ENCODE data around the gene PSMA7. TPM values are rescaled to one million over a fixed set of nuclear protein-coding genes. Genes with fewer than 3 reads are reported as not detected.

PSMA7 gene
- total RNA-seq, 1 donor from 2014 or later: 301 TPM

DNA sequence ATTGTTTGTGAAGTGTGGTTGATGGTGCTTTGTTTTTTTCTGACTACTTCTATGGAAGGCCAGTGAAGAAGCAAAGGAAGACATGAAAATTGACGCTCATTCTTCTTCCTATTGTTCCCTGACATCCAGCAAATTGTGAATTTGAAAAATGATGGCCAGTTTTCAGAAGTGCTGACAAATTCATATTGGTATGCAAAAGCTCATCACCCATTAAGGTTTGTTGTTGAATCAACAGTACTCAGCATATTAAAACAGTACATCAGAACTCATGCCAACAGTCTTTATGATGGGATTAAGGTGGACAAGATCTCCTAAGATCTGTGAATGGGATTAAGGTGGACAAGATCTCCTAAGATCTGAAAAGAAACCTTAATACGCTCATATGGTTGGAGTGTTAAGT is 38.6 kb upstream of the PSMA7 start:
- Histone ChIP-seq H3K27ac (peak overlapping the region; percentile 87 to 97), H3K36me3 (no peaks in the 10 kb centered on the region), H3K4me1 (peaks cover 3 to 15% of the 10 kb centered on the region in 2 donors), H3K9me3 (no peaks in the 10 kb centered on the region), H3K27me3 (no peaks in the 10 kb centered on the region), H3K4me3 (peak overlapping the region; percentile 84 to 88)
- intact Hi-C loops (cut with DNase I): loop anchor here (1.0 to 10.0 kb wide), 6 partner anchors 39 to 225 kb away; partner anchors contain the start of genes CABLES2, LSM14B, OSBPL2 and PSMA7
- DNase-seq (ENCODE audit: low spot score in 2 of 2): no peak
- TF ChIP-seq, protein P1, sequence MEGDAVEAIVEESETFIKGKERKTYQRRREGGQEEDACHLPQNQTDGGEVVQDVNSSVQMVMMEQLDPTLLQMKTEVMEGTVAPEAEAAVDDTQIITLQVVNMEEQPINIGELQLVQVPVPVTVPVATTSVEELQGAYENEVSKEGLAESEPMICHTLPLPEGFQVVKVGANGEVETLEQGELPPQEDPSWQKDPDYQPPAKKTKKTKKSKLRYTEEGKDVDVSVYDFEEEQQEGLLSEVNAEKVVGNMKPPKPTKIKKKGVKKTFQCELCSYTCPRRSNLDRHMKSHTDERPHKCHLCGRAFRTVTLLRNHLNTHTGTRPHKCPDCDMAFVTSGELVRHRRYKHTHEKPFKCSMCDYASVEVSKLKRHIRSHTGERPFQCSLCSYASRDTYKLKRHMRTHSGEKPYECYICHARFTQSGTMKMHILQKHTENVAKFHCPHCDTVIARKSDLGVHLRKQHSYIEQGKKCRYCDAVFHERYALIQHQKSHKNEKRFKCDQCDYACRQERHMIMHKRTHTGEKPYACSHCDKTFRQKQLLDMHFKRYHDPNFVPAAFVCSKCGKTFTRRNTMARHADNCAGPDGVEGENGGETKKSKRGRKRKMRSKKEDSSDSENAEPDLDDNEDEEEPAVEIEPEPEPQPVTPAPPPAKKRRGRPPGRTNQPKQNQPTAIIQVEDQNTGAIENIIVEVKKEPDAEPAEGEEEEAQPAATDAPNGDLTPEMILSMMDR (IDR thresholded peaks at IDR 0.05): no peak

DNA sequence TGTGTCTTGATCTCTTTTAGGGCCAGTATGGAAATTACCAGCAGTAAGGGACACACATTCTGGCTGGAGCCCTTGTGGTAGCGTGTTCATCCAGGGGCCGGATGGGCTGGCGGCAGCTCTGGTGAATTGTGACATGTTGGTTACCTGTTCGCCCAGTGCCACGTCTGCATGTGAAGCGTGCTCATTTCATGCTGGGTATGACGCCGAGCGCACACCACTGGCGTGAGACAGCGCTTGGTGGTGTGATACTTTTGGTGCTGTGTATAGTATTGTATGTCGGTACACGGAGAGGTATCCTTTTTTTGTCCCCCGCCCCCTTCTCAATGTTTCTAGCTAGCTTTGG is 35.9 kb upstream of the PSMA7 start:
- Histone ChIP-seq H3K4me1 (peaks cover 3 to 12% of the 10 kb centered on the region in 2 donors), H3K27me3 (no peaks in the 10 kb centered on the region), H3K4me3 (no peak overlapping the region), H3K9me3 (no peaks in the 10 kb centered on the region), H3K27ac (peak overlapping the region; percentile 27 to 54), H3K36me3 (peaks cover 12 to 21% of the 10 kb centered on the region in 2 donors)
- intact Hi-C loops (cut with DNase I): no loop called here
- TF ChIP-seq, protein P1 (IDR thresholded peaks at IDR 0.05): no peak
- no peak for DNase-seq (ENCODE audit: low spot score in 2 of 2)

DNA sequence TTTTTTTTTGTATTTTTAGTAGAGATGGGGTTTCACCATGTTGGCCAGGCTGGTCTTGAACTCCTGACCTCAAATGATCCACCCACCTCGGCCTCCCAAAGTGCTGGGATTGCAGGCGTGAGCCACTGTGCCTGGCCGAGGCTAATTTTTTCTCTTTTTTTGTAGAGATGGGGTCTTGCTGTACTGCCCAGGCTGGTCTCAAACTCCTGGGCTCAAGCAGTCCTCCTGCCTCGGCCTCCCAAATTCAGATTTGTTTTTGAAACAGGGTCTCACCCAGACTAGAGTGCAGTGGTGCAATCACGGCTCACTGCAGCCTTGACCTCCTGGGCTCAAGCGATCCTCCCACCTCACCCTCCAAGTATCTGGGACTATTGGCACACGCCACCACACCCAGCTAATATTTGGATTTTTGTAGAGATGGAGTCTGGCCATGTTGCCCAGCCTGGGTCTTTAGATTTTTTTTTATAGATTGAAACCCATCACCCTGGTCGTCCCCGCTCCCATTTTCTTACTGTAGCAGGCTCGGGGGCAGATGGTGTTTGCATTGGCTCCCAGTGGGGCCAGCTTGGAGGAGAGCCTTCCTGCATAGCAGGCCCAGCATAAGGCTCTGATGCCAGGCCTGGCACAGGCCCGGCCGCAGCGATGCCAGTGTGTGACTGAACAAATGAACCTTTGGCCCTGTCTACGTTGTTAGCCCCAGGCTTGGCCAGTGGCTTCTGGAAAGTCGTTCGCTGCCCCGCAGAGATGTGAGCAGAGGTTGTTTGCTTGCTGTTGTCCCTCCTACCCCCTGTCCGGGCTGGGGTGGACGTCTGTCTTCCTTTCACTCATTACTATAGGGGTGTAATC is 35.3 kb upstream of the PSMA7 start:
- TF ChIP-seq, protein P1 (IDR thresholded peaks at IDR 0.05): no peak
- no peaks in the 10 kb centered on the region for H3K27me3 ChIP-seq
- intact Hi-C loops (cut with DNase I): no loop called here
- DNase-seq (ENCODE audit: low spot score in 2 of 2): no peak
- H3K4me1 ChIP-seq: peaks cover under 1 to 6% of the 10 kb centered on the region in 2 donors
- no peaks in the 10 kb centered on the region for H3K9me3 ChIP-seq
- peaks cover 16 to 24% of the 10 kb centered on the region in 2 donors for H3K36me3 ChIP-seq
- peak overlapping the region; percentile 27 to 54 for H3K27ac ChIP-seq
- H3K4me3 ChIP-seq: no peak overlapping the region

DNA sequence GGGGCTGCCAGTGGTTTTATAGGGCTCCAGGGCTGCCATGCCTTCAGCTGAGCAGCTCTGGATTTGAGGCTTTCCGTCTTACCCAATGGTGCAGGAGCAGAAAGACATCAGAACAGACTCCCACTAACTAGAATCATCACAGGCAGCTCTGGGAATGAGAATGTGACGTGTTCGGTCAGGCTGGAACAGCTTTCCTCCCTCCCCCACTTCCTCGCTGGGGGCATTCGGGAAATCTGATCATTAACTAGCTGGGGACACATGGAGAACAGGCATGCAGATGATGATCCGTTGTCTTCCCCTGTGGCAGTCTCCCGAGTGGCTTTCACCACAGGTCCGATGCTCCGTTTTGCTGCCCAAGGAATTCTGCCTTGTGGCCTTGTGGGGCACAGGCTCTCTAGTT is 34.1 kb upstream of the PSMA7 start:
- H3K36me3 ChIP-seq: peaks cover 20 to 35% of the 10 kb centered on the region in 2 donors
- H3K27me3 ChIP-seq: no peaks in the 10 kb centered on the region
- TF ChIP-seq, protein P1 (IDR thresholded peaks at IDR 0.05): no peak
- H3K4me3 ChIP-seq: no peak overlapping the region
- DNase-seq (ENCODE audit: low spot score in 2 of 2): no peak
- intact Hi-C loops (cut with DNase I): no loop called here
- peaks cover 0 to 4% of the 10 kb centered on the region in 2 donors for H3K4me1 ChIP-seq
- no peaks in the 10 kb centered on the region for H3K9me3 ChIP-seq
- no peak overlapping the region for H3K27ac ChIP-seq

DNA sequence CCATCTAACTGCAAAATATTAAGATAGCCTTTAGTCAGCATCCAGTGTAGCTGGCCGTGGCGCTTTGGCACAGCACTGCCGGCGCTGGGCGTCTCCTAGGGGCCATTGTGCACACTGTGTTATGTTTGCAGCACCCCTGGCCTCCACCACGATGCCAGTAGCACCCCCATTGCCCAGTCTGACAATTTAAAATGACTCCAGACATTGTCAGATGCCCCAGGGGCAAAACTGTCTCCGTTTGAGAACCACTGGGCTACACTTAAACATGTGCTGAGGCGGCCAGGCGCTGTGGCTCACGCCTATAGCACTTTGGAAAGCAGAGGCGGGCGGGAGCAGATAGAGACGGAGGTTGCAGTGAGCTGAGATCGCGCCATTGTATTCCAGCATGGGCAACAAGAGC is 33.7 kb upstream of the PSMA7 start:
- no peak for DNase-seq (ENCODE audit: low spot score in 2 of 2)
- TF ChIP-seq, protein P1 (IDR thresholded peaks at IDR 0.05): no peak
- Histone ChIP-seq H3K36me3 (peaks cover 20 to 35% of the 10 kb centered on the region in 2 donors), H3K9me3 (no peaks in the 10 kb centered on the region), H3K27ac (no peak overlapping the region), H3K4me1 (no peaks in the 10 kb centered on the region), H3K4me3 (no peak overlapping the region), H3K27me3 (no peaks in the 10 kb centered on the region)
- intact Hi-C loops (cut with DNase I): no loop called here

Data from ascending aorta (tissue), 2 donors.